ENCODE measurements around the gene EDDM3A. TPM values are rescaled to one million over a fixed set of nuclear protein-coding genes. Genes with fewer than 3 reads are reported as not detected.

The EDDM3A gene
- total RNA-seq, 4 donors from 2014 or later: not detected

- Histone ChIP-seq H3K36me3 (no peaks in the 10 kb centered on the region), H3K27me3 (no peaks in the 10 kb centered on the region), H3K4me3 (no peak overlapping the region), H3K9me3 (no peaks in the 10 kb centered on the region), H3K27ac (no peak overlapping the region), H3K4me1 (no peaks in the 10 kb centered on the region)
- intact Hi-C loops (cut with DNase I): no loop called here
- no peak for DNase-seq
- WGBS, 2 donors: 70 to 75% methylated on average over 3 of the region's 3 CpGs
- TF ChIP-seq POLR2A (IDR thresholded peaks at IDR 0.05) (no peak), CTCF (IDR thresholded peaks at IDR 0.05) (no peak)
Observed at GRCh38 chr14:20769421-20769820, 23.7 kb downstream of the EDDM3A start.

- H3K4me1 ChIP-seq: no peaks in the 10 kb centered on the region
- TF ChIP-seq POLR2A (IDR thresholded peaks at IDR 0.05): no peak
- TF ChIP-seq CTCF (IDR thresholded peaks at IDR 0.05): no peak
- no peaks in the 10 kb centered on the region for H3K9me3 ChIP-seq
- H3K27me3 ChIP-seq: no peaks in the 10 kb centered on the region
- no peaks in the 10 kb centered on the region for H3K36me3 ChIP-seq
- no peak for DNase-seq
- intact Hi-C loops (cut with DNase I): no loop called here
- WGBS, 2 donors: 60 to 62% methylated on average over 3 of the region's 3 CpGs
- no peak overlapping the region for H3K4me3 ChIP-seq
- no peak overlapping the region for H3K27ac ChIP-seq
Observed at GRCh38 chr14:20772650-20773049, 27.0 kb downstream of the EDDM3A start.

GRCh38 chr14:20774258-20774824 lies 28.7 kb downstream of the EDDM3A start:
- Histone ChIP-seq H3K36me3 (no peaks in the 10 kb centered on the region), H3K27ac (no peak overlapping the region), H3K4me3 (no peak overlapping the region), H3K9me3 (no peaks in the 10 kb centered on the region), H3K4me1 (no peaks in the 10 kb centered on the region), H3K27me3 (no peaks in the 10 kb centered on the region)
- 65 to 66% methylated on average over 4 to 5 of the region's 5 CpGs for WGBS, 2 donors
- TF ChIP-seq POLR2A (IDR thresholded peaks at IDR 0.05) (no peak), CTCF (IDR thresholded peaks at IDR 0.05) (no peak)
- DNase-seq: no peak
- intact Hi-C loops (cut with DNase I): no loop called here

GRCh38 chr14:20775043-20775442 lies 29.4 kb downstream of the EDDM3A start:
- Histone ChIP-seq H3K4me3 (no peak overlapping the region), H3K9me3 (no peaks in the 10 kb centered on the region), H3K36me3 (no peaks in the 10 kb centered on the region), H3K4me1 (no peaks in the 10 kb centered on the region), H3K27ac (no peak overlapping the region), H3K27me3 (no peaks in the 10 kb centered on the region)
- DNase-seq: no peak
- intact Hi-C loops (cut with DNase I): no loop called here
- TF ChIP-seq POLR2A (IDR thresholded peaks at IDR 0.05) (no peak), CTCF (IDR thresholded peaks at IDR 0.05) (no peak)
- 58 to 60% methylated on average over 6 of the region's 6 CpGs for WGBS, 2 donors

- no peaks in the 10 kb centered on the region for H3K27me3 ChIP-seq
- TF ChIP-seq CTCF (IDR thresholded peaks at IDR 0.05) (no peak), POLR2A (IDR thresholded peaks at IDR 0.05) (no peak)
- no peaks in the 10 kb centered on the region for H3K9me3 ChIP-seq
- intact Hi-C loops (cut with DNase I): no loop called here
- WGBS, 2 donors: 75 to 86% methylated on average over 1 of the region's 1 CpG
- H3K27ac ChIP-seq: no peak overlapping the region
- no peaks in the 10 kb centered on the region for H3K36me3 ChIP-seq
- no peak overlapping the region for H3K4me3 ChIP-seq
- no peak for DNase-seq
- H3K4me1 ChIP-seq: no peaks in the 10 kb centered on the region
Observed at GRCh38 chr14:20775901-20776300, 30.2 kb downstream of the EDDM3A start.
